Liver (tissue), 9 donors: ENCODE measurements around the gene ACVR1. TPM values are rescaled to one million over a fixed set of nuclear protein-coding genes. Genes with fewer than 3 reads are reported as not detected.
A peak's percentile ranks its signal among the peaks of the same experiment; 100 is the strongest.

Source experiments
- DNase-seq: peaks from one replicate; pipeline ENCODE4 v3.0.0-alpha.2; 2017; ENCODE audit warnings: low spot score
- H3K27ac ChIP-seq, 2 donors: one replicate each; pipeline ENCODE4 v1.7.0; 2013; ENCODE audit warnings: inconsistent platforms in 2 of 2, low read length in 2 of 2, control low read depth in 1 of 2, low read depth in 1 of 2, mild to moderate bottlenecking in 1 of 2
- H3K27me3 ChIP-seq, 4 donors: one replicate each; pipeline versions ENCODE4 v1.6.1 to v1.7.0; 2013; ENCODE audit warnings: low read length in 3 of 4, inconsistent platforms in 1 of 4, mild to moderate bottlenecking in 1 of 4, moderate library complexity in 1 of 4; ENCODE audit not compliant: control insufficient read depth in 4 of 4, insufficient read depth in 4 of 4
- H3K36me3 ChIP-seq, 4 donors: one replicate each; pipeline versions ENCODE4 v1.6.1 to v1.7.0; 2013; ENCODE audit warnings: low read length in 3 of 4, mild to moderate bottlenecking in 3 of 4, low read depth in 1 of 4, moderate library complexity in 1 of 4; ENCODE audit not compliant: control insufficient read depth in 4 of 4, insufficient read depth in 3 of 4
- H3K4me1 ChIP-seq, 4 donors: one replicate each; pipeline versions ENCODE4 v1.6.1 to v1.7.0; 2013; ENCODE audit warnings: low read length in 3 of 4, mild to moderate bottlenecking in 3 of 4, moderate library complexity in 1 of 4; ENCODE audit not compliant: control insufficient read depth in 4 of 4, insufficient read depth in 4 of 4
- H3K4me3 ChIP-seq, 3 donors: one replicate each; pipeline versions ENCODE4 v1.6.1 to v1.7.0; 2013; ENCODE audit warnings: low read length in 3 of 3, control low read depth in 1 of 3, low read depth in 1 of 3, mild to moderate bottlenecking in 1 of 3
- H3K9ac ChIP-seq, 2 donors: one replicate each; pipeline ENCODE4 v1.7.0; 2013; ENCODE audit warnings: low read length in 2 of 2, mild to moderate bottlenecking in 2 of 2, moderate library complexity in 2 of 2, control low read depth in 1 of 2, low read depth in 1 of 2
- H3K9me3 ChIP-seq, 4 donors: one replicate each; pipeline versions ENCODE4 v1.6.1 to v1.7.0; 2013; ENCODE audit warnings: low read length in 3 of 4; ENCODE audit not compliant: control insufficient read depth in 4 of 4
- GABPA ChIP-seq, 2 donors: IDR thresholded peaks in 1 of 2; conservative IDR thresholded peaks in 1 of 2; 2 replicates each; pipeline ENCODE4 v1.6.1; 2016; ENCODE audit warnings: antibody characterized with exemption in 2 of 2, mild to moderate bottlenecking in 1 of 2, moderate library complexity in 1 of 2
- HNF4A ChIP-seq, 2 donors: conservative IDR thresholded peaks; 2 replicates each; pipeline ENCODE4 v1.6.1; 2016; ENCODE audit warnings: antibody characterized with exemption in 2 of 2, mild to moderate bottlenecking in 2 of 2
- JUND ChIP-seq, 2 donors: IDR thresholded peaks; 2 replicates each; pipeline ENCODE4 v1.6.1; 2016; ENCODE audit warnings: antibody characterized with exemption in 2 of 2
- NR2F2 ChIP-seq: IDR thresholded peaks from 2 replicates; pipeline ENCODE4 v1.6.1; 2016; ENCODE audit warnings: antibody characterized with exemption
- RAD21 ChIP-seq, 2 donors: IDR thresholded peaks; 2 replicates each; pipeline ENCODE4 v1.6.1; 2016; ENCODE audit warnings: antibody characterized with exemption in 2 of 2, mild to moderate bottlenecking in 2 of 2
- RXRA ChIP-seq, 2 donors: IDR thresholded peaks; 2 replicates each; pipeline ENCODE4 v1.6.1; 2017 to 2018; ENCODE audit warnings: antibody characterized with exemption in 2 of 2, mild to moderate bottlenecking in 1 of 2
- TAF1 ChIP-seq: conservative IDR thresholded peaks from 2 replicates; pipeline ENCODE4 v1.6.1; 2016; ENCODE audit warnings: antibody characterized with exemption, mild to moderate bottlenecking
- WGBS: extraction: QIAGEN DNeasy Blood & Tissue Kit; methylation state at CpG from one replicate; pipeline ENCODE4 v1.1.7; 2013; 5-methylcytosine and 5-hydroxymethylcytosine counted together
- polyA plus RNA-seq, 2 donors: library from polyadenylated mRNA; stranded (reverse) in 1 of 2; unstranded in 1 of 2; fragments of 200-250 nt in 1 of 2; fragments of >200 nt in 1 of 2; fragmentation: Nextera tagmentation in 1 of 2; extraction: Ambion mirVana in 1 of 2; gene quantifications; one replicate each; pipeline versions ENCODE4 v1.2.1 to v1.2.3, GENCODE V29; 2013 to 2015
- total RNA-seq, 2 donors: library from RNA; depleted of rRNA; stranded (reverse); fragments of >200 nt; gene quantifications; one replicate each; pipeline ENCODE4 v1.2.3, GENCODE V29; 2014
- TF ChIP-seq, protein P1 (sequence below): fragments of 150-350 bp; IDR thresholded peaks from 2 replicates; pipeline ENCODE4 v1.5.1; 2017; ENCODE audit warnings: improper control_type of control experiment, low read depth, low read length; ENCODE audit not compliant: missing input control
- TF ChIP-seq, protein P2 (sequence below): IDR thresholded peaks from 2 replicates; pipeline ENCODE4 v1.6.1; 2016; ENCODE audit warnings: antibody characterized with exemption
- donor health status: healthy.
- donor health status: healthy.
- donor health status: healthy.
- donor health status: healthy.
- donor health status: healthy.

ACVR1 gene
- total and polyA plus RNA-seq, 4 donors, result 6.2 to 20.4 (median 8.5) TPM

DNA sequence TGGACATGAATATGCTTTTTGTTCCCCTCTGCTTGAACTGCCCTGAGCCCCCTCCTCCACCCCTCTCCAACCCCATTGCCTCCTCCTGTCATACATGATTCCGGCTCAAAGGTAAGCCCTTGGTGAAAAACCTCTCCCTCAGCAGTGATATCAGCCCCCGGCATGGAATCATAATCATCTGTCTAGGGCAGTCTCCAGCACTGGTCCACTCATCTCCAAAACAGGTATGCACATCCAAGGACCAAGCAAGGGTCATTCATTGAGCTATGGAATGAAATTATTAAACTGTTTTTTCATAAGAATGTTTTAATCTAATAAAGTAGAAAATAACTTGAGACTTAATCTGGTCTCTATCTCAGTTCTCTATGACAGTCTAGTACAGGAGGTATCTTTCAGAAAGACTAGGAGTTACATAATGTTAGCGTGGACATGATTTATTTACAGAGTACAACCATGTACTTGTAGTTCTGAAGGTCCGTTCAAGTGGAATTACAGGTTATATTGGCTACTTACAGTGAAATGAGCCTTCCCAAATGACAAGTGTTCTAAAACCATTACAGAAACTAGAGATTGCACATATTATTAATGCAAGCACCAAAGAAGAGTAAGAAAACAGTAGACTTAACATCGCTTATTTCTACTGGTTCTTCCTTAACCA is 75.2 kb downstream of the ACVR1 start:
- Histone ChIP-seq H3K27me3 (no peaks in the 10 kb centered on the region), H3K36me3 (peaks cover 0 to 13% (median 7%) of the 10 kb centered on the region in 4 donors), H3K4me3 (no peak overlapping the region), H3K9ac (no peak overlapping the region), H3K27ac (no peak overlapping the region), H3K9me3 (no peaks in the 10 kb centered on the region), H3K4me1 (peaks cover 0 to 3% (median 0%) of the 10 kb centered on the region in 4 donors)
- WGBS, result 76% methylated on average over 5 of the region's 5 CpGs
- TF ChIP-seq NR2F2, result no peak
- no peak for DNase-seq

DNA sequence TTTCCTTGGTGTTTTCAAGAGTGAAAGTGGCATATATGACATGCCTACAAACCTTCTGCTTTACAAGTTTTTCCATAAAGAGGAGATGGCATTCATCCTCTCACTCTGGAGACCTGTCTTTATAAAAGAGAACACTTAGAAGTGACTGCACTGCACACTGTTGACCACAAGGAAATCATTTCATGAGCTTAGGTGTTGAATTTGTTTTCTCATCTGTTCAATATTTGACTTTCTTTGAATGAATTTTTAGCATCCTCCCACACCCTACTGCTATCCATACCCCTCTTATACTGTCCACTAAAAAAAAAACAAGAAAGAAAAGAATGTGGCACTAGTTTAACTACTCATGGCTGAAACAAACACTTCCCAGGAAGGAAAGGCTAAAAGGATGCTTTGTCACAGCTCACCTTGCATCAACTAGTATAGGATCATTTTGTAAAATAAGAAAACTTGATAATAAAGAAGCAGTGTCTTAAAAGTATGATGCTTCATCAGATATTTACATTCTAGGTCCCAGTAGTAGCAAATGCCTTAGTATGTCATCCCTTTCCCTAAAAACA is 83.0 kb downstream of the ACVR1 start:
- Histone ChIP-seq H3K9ac (no peak overlapping the region), H3K4me1 (peaks cover 10 to 32% (median 19%) of the 10 kb centered on the region in 4 donors), H3K27ac (no peak overlapping the region), H3K4me3 (no peak overlapping the region), H3K27me3 (no peaks in the 10 kb centered on the region), H3K36me3 (peaks cover 0 to 17% (median 7%) of the 10 kb centered on the region in 4 donors), H3K9me3 (no peaks in the 10 kb centered on the region)
- TF ChIP-seq HNF4A (conservative IDR thresholded peaks at IDR 0.05) (no peak), RXRA (IDR thresholded peaks at IDR 0.05) (no peak), JUND (IDR thresholded peaks at IDR 0.05) (no peak), NR2F2 (no peak), GABPA (IDR thresholded peaks at IDR 0.05 in 1 of 2, conservative IDR thresholded peaks at IDR 0.05 in 1 of 2) (no peak), TAF1 (no peak), RAD21 (IDR thresholded peaks at IDR 0.05) (peak in 1 of 2 donors; percentile 10)
- TF ChIP-seq, protein P1, sequence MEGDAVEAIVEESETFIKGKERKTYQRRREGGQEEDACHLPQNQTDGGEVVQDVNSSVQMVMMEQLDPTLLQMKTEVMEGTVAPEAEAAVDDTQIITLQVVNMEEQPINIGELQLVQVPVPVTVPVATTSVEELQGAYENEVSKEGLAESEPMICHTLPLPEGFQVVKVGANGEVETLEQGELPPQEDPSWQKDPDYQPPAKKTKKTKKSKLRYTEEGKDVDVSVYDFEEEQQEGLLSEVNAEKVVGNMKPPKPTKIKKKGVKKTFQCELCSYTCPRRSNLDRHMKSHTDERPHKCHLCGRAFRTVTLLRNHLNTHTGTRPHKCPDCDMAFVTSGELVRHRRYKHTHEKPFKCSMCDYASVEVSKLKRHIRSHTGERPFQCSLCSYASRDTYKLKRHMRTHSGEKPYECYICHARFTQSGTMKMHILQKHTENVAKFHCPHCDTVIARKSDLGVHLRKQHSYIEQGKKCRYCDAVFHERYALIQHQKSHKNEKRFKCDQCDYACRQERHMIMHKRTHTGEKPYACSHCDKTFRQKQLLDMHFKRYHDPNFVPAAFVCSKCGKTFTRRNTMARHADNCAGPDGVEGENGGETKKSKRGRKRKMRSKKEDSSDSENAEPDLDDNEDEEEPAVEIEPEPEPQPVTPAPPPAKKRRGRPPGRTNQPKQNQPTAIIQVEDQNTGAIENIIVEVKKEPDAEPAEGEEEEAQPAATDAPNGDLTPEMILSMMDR, result peak; percentile 15
- TF ChIP-seq, protein P2, sequence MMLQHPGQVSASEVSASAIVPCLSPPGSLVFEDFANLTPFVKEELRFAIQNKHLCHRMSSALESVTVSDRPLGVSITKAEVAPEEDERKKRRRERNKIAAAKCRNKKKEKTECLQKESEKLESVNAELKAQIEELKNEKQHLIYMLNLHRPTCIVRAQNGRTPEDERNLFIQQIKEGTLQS, result no peak
- no peak for DNase-seq

DNA sequence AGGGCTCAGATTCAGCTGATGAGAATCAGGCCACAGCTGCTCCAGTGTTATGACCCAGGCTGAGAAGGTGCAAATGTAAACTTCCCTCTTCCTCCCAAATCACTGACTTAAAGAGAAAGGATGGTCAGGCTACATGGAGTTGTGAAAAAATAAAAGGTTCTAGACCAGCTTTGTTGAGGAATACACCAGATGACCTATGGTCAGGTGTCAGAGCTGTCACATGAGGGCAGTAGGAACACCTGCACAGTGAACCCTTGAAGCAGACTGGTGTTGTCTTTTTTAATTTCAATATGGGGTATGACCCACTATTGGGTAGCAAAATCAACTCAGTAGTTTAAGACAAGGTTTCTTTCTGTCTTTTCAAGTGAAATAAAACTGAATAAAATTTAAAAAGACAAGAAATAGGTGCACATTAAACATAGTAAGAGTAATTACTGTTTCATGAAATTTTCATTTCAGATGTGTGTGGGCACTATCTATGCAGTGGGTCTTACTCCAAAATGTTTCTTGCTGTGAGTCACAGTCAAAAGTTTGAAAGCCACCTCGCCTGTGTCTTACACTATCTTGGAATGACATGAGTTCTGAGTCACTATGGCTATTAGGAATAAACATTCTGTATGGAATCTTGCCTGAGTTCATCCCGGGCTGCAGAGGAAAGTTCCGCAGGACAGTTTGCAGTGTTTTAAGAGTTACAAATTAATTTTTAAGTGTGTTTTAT is 83.6 kb downstream of the ACVR1 start:
- peak in 1 of 2 donors; percentile 11 for TF ChIP-seq RXRA (IDR thresholded peaks at IDR 0.05)
- no peak for TF ChIP-seq RAD21 (IDR thresholded peaks at IDR 0.05)
- TF ChIP-seq, protein P1, result no peak
- H3K27ac ChIP-seq, result no peak overlapping the region
- WGBS, result 88% methylated on average over 3 of the region's 3 CpGs

More for the DNA sequence above, 83.6 kb downstream of the ACVR1 start:
- H3K27me3 ChIP-seq, result no peaks in the 10 kb centered on the region
- H3K36me3 ChIP-seq, result peaks cover 0 to 11% (median 2%) of the 10 kb centered on the region in 4 donors
- peaks cover 10 to 32% (median 19%) of the 10 kb centered on the region in 4 donors for H3K4me1 ChIP-seq
- no peaks in the 10 kb centered on the region for H3K9me3 ChIP-seq
- DNase-seq, result no peak
- no peak overlapping the region for H3K4me3 ChIP-seq
- no peak overlapping the region for H3K9ac ChIP-seq
